HG03469 (cell line): ENCODE results near the gene TBC1D22A.

ENCODE experiments used
- ATAC-seq: cut with Tn5 transposase; IDR thresholded peaks from one replicate; pipeline ENCODE4 v1.9.1; 2021; ENCODE audit warnings: mild to moderate bottlenecking, moderate library complexity, moderate number of reproducible peaks; ENCODE audit not compliant: unreplicated experiment

The TBC1D22A gene

DNA sequence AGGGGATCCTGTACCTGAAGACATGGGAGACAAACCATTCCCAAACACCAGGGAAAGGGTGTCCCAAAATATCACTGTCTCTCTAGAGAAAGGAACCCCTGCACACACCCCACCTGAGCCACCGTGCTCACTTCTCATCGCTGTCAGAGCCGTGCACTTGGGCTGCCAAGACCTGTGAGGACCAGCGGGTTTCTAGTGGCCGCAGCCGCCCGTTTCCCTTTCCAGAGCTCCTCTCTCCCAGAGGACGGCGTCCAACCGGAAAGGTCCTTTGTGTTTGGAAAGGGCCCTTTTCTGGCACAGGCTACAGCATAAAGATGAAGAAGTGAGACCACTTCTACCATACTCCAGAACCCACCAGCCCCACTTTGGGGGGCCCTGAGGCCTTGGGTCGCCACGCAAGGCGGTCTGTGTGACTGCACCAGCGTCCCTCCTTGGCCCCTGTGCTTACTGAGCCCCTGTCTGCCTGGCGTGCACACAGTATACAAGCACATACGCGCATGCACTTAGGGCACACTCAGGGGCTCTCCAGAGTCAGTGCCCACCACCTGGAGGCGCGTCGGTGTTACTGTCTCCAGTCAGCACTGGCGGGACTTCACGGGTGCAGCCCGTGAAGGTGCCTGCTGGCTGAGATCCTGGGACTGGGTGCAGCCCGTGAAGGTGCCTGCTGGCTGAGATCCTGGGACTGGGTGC, 381.8 kb downstream of the TBC1D22A start:
- ATAC-seq = no peak

DNA sequence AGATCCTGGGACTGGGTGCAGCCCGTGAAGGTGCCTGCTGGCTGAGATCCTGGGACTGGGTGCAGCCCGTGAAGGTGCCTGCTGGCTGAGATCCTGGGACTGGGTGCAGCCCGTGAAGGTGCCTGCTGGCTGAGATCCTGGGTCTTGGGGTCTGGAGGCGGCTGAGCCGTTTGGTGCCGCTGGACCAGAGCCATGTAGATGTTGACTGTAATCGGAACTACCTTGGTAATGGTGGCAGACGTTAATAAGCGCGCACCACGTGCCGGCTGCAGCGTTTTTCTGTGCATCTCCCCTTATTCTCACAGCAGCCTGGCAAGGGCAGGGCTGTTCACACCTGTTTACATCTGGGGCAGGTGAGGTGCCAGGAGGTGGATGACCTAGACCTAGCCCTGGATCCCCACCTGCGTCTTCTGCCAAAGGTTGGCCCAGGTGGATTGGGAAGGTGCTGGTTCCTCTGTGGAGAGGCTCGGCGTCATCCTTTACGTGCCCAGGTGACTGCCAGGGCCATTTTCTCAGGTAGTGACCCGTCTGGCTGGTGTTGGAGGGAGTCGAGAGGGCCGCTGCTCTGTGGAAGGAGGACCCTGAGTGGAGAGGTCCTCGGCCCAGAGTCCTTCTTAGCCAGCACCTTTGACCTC, 382.5 kb downstream of the TBC1D22A start:
- ATAC-seq = no peak

DNA sequence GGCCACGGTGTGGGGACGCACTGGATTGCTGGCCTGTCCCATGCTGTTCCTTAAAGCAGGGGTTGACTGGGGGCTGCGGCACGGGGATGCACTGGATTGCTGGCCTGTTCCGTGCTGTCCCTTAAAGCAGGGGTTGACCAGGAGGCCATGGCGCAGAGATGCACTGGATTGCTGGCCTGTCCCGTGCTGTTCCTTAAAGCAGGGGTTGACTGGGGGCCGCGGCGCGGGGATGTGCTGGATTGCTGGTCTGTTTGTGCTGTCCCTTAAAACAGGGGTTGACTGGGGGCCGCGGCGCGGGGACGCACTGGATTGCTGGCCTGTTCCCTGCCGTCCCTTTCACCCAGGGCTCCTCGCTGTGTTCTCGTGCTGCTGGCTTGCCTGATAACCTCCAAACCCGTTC, 383.4 kb downstream of the TBC1D22A start:
- no peak for ATAC-seq

DNA sequence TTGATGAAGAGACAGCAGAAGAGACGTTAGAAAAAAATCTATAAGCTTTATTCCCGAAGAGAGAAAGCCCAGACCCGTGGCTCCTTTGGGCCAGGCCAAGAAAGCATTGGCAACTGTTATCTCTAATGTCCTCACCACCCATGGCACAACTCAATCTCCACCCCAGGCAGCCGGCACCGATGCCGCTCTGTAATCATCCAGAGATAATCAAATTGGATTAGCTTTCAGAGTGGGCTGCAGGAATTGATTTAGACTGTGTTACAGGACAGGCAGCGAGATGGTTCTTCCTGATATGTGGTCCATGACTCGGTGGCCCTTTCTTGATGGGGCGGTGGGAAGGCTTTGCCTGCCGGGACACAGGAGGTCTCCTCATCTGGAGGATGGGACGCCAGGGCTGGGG, 383.9 kb downstream of the TBC1D22A start:
- no peak for ATAC-seq

DNA sequence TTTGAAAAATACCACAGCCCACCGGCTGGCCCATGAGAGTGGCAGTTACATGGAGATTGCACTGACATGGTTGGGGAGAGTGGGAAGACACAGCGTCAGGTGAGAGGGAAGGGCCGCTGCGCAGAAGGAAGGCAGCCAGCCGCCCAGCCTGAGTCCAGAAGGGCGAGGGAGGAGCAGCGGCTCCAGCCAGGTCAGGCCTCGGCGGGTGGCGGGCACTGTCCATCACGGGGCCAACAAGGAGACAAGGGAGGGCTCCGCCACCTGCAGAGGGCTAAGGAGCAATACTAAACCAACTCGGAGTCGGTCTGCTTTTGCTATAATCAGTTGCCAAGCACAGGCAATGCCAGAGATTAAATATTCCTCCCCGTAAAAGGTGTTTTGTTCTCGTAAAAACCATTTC, 384.5 kb downstream of the TBC1D22A start:
- no peak for ATAC-seq

DNA sequence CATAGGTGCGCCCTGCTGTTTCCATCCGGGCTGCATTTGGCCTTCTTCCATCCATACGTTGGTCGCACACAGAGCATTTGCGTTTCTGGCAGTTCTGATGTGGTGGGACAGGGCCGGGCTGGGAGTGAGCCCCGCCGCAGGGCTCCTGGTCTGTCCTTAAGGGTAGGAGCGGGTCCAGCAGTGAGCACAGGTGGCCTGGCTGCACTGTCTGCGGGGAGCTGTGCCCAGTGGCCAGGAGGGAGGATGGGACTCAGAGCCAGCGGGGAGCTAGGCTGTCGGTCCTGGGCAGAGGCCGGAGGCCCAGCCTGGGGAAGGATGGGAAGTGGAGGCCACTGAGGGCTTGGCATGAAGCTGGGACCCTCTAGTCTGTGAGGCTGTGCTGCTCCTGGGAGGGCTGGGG, 385.1 kb downstream of the TBC1D22A start:
- no peak for ATAC-seq

DNA sequence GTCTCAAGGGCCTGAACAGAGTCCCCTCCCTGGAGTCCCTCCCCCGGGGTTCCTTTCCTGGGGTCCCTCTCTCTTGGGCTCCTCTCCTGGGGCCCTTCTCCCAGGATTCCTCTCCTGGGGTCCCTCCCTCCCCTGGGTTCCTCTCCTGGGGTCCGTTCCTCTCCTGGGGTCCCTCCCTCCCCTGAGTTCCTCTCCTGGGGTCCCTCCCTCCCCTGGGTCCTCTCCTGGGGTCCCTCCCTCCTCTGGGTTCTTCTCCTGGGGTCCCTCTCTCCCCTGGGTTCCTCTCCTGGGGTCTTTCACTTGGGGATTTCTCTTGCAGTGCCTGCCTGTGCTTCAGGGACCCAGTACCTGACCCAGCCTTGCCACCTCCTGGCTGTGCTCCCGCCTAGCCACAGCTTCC, 386.1 kb downstream of the TBC1D22A start:
- no peak for ATAC-seq

DNA sequence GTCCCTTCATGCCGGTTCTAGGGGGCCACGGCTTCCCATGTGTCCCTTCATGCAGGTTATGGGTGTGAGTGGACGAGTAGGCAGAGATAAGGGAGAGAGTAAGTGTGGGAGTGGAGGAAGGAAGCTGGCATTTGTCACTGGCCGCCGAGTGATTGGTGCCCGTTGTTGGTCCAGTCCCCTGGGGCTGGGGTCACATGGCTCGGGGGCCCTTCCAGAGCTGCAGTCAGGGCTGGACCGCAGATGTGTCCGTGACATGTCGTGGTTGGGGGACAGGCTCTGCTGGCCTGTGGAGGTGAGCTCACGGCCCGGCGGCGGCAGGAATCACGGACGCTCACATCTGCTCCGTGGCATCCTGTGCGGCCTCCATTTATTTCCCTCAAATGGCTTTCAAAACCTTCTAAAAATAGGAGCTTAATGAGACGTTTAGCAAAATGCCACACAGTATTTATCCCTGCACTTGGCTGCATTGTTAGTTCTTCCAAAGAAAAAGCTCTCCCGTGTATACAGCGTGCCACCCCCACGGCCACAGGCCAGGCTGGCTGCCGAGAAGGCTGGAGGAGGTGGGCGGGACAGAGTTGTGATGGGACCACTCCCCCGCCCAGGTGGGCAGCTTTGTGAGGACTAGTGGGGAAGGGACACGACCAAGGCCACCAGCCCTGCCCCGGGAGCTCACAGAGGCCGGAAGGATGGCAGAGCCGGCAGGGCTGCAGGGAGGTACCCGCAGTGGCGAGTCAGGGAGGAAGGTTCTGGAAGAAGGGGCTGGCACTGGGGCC, 386.7 kb downstream of the TBC1D22A start:
- no peak for ATAC-seq

DNA sequence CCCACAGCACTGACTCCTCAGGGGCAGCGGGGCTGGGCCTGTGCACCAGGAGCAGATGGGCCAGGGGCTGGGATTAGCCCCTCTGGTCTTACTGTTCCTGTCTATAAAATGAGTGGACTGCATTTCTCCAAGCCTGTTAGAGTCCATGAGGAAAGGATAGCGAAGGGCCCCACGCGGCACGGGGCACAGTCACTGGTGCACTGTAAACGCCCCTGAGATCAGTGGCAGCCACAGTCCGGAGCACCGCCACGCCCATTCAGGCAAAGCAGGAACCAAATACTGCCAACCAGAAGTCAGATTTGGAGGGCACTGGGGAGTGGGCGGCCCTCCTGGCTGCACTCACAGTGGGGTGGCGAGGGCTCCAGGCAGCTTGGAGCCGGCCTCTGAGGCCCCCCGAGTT, 387.5 kb downstream of the TBC1D22A start:
- no peak for ATAC-seq

DNA sequence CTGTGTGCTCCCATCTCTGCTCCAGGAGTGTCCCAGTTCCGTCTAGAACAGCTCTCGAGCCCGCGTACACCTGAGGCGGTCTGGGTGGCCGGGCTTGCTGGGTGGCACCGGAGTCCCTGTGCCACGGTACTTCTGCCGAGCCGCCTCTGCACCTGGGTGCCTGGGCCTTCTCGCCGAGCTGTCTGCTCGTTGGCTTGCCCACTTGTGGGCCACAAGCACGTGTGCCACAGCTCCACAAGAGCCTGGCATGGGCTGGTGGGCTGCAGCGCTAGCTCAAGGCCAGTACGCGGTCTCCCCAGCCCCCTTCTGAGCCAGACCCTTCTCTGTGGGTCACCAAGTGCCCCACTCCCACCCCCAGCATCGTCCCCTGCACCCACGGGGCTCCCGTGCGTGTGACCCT, 388.0 kb downstream of the TBC1D22A start:
- ATAC-seq = no peak

DNA sequence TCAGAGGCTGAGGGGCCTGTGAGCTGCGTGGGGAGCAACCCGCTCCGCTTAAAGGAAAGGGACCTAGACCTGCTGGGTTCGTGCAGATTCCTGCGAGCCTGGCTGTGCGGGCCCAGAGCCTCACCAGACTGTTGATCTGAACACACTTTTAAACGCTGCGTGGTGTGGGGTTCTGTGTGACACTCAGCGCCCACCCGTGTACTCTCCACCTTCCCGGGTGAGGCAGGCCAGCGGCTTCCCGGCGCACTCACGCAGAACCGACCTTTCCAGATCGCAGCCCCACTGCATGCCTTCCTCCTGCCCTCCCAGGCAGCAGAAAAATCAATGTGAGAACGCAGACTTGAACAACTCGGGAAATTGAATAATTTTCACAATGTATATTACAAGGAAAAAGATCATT, 388.6 kb downstream of the TBC1D22A start:
- no peak for ATAC-seq

DNA sequence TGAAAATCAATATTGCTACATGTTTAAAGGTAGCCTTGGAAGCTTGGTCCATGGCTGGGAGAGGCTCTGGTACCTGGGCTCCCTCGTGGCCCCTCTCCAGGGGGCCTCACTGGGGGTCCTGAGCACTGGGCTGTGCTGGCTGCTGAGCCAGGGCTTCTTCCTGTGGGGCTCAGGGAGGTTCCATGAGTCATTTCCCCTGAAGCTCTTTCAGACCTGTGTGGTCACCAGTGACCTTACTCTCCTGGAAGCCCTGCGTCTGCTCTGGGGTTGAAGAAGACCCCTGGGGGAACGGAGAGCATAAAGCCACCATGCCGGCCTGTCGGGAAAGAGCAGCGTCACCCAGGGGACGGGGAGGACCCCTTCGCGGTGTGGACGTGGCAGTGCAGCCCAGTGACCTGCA, 389.0 kb downstream of the TBC1D22A start:
- ATAC-seq = no peak

DNA sequence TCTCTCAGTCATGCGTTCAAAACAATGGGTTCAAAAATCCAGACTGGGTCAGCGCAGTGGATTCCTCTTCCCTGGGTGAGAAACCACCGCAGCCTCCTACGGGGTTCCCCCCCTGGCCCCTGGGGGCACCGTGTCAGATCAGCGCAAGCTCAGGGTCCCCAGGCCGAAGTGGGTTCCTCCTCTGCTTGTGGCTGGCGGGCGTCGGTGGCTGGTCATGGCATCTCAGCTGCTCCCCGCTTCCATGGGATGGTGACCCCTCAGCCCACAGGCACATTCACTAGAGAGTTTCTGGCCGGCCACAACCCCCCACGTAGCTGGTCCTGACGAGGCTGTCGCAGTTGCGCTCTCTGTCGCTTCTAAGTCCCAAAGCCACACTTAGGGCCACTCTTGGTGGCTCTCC, 389.8 kb downstream of the TBC1D22A start:
- ATAC-seq = no peak

DNA sequence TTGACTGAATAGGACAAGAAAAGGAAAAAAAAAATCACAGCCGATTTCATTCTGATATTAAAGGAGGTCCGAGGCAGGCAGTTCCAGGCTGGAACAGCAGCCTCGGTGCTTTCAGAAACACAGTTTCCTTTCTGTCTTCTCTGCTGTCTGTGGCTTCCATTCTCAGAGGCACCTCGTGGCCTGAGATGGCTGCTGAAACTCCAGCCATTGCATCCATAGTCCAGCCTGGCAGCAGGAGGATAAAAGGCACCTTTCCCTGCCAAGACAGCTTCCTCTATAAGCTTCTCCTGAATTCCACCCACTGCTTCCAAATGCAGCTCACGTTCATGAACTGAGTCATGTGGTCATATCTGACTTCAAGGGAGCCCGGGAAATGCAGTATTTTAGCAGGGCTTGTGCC, 390.5 kb downstream of the TBC1D22A start:
- no peak for ATAC-seq

DNA sequence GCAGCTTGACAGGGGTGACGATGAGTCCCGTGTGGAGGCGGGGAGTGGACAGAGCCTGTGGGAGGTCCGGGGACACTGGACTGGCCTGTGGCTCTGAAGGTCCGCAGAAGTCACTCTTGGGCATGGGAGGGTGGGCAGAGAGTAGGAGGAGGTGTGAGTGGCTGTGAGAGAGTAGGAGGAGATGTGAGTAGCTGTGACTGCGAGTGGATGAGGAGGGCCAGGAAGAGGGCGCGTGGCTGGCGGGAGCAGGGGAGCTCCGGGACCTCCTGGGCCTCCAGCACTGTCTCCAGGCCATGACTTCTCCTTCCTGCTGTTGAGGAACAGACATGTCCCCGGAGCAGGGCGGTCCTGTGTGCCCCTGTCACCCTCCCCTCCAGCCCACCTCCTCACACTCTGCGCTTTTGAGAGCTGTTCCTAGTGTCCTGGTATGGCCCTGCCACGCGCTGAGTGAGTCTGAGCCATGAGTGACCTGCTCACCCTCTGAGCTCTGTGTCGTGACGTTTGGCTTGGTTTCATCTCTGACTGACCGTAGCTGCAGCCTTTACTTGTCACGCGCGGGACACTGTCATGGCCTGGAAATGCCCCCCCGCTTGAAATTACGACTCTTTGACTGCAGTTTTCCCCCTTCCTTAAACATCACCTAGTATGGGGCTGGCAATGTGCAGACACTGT, 391.5 kb downstream of the TBC1D22A start:
- ATAC-seq = no peak

DNA sequence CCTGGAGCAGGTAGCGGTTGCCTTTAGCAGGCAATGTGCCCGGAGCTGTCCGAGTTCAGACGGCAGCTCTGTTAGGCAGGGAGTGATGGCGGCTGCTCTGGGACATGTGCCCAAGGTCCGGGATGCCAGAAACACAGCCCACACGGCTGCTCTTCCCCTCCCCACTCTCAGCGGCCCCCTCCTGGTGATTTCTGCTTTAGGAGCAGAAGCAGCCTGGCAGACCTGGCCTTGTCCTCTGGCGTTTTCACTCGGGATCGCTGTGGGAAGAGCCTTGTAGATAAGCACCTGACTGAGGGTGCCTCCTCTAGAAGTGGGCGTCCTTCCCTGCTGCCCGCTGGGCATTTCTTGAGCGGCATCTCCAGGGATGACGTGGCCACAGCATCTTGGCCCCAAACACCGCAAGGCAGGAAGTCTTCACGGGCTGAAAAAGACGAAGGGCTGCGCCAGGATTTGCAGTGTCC, 392.2 kb downstream of the TBC1D22A start:
- ATAC-seq = no peak

DNA sequence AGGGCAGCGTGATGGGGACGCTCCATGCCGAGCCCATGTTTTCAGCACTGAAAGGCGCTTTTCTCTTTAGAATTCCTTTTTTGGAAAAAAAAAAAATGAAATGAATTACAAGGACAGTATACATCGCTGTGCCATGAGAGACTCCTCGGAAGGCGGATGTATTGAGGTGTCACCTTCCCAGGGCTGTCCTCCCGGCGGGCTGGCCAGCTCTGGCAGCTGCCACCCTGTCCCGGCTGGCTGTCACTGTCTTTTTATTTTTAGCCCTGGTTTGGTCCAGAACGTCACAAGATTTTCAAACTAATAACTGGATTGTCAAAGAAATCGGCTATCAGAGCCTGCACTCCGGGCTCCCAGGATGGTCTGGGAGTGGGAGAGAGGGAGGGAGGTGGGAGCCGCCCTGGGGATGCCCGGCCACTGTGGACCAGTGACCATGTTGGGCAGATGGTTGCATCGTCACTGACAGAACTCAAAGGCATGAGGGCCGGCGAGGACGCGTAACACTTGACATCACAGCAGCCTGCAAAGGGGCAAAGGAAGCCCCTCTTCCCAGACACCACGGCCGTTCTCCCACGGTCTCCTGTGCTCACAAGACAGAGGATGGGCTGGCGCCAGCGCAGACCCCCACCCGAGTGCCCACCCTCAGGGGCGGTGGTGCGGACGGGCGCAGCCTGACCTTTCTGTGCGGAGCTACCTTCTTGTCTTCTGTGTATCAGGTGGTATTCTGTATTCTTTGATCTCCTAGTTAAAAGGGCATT, 392.9 kb downstream of the TBC1D22A start:
- ATAC-seq = no peak

DNA sequence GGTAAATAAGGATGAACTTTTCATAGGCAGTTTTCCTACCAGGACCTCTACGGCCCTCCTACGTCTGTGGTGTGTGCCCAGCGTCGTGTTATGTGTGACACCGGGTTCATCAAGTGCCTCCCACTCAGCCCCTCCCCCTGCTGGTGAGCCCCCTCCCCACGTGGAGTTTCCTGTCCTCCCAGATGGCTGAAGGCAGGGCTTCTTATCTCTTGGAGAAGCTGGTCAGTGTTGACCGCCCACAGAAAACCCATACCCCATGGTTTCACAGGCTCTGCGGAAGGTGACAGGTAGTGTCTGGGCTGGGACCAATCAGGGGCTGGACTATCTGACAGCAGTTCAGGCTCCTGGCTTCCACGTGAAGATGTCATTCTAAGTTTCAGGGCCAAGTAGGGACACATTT, 393.5 kb downstream of the TBC1D22A start:
- no peak for ATAC-seq

DNA sequence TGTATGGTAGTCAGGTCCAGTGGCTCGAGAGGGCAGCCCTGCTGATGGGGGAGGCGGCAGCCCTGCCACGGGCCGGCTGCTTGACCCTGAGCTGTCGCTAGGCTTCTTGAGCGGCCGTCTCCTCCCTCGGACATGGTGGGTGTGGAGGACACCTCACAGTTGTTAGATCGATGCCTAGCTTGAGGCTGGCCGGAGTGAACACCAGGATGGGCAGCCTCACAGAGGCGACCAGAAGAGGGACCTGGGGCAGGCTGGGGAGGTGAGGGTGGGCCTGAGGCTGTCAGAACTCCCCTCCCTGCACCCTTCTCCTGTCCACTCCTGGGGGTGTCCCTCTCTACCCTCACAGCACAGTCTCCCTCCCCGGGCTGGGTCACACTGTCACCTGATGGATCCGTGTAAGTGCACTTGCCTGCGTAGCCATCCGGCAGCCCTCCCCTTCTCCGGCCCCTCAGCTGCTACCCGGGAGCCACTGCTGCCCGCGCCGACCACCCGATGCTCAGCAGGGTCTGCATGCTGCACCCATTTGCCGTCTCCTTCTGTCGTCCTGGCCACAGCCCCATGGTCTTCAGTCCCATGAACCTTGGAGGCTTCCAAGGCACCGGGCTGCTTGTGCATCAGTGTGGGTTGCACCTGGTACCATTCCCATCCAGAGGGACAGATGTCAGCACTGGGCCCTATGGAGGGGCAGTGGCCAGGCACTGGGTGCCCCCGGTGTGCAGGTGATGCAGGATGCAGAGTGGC, 394.1 kb downstream of the TBC1D22A start:
- no peak for ATAC-seq

DNA sequence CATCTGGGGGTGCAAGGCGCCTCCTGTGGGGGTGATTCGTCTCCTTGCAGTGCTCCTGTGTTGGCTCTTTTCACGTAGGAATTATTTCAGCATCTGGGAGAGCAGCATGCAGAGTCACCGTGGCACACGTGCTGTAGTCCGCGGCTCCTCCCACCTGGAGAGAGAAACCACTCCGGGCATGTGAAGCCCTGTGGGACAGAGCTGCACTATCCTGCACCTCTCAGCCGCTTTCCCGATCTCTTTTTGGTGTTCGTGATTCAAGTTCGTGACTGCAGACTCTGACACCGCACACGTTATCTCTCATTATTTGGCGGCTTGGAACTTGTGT, 394.6 kb downstream of the TBC1D22A start:
- no peak for ATAC-seq
